Fibroblast of pulmonary artery (primary cell): Measurements from ENCODE around the gene GH2.
"Not testable (repeated sequence)": the region's sequence is repeated elsewhere in the genome, so short reads cannot be mapped to it uniquely, and the experiment has no call there.

Experiments used
- DNase-seq: peaks from one replicate; pipeline ENCODE4 v3.0.0-alpha.2; 2010; ENCODE audit warnings: low read depth
- H3K4me3 ChIP-seq: replicated peaks from 2 replicates; pipeline ENCODE4 v1.5.1; 2011; ENCODE audit warnings: low read depth, mild to moderate bottlenecking, control low read depth, low read length, moderate library complexity
- CTCF ChIP-seq: IDR thresholded peaks from 2 replicates; pipeline ENCODE4 v1.5.1; 2011; ENCODE audit warnings: mild to moderate bottlenecking, control low read depth, low read length, inconsistent platforms; ENCODE audit errors: missing control alignments

The GH2 gene

GRCh38 chr17:63881337-63881736, 407 bp downstream of the GH2 start:
- not testable (repeated sequence) for DNase-seq, H3K4me3 ChIP-seq
- TF ChIP-seq CTCF, result peak; percentile 0

- DNase-seq, result no peak
- no peak overlapping the region for H3K4me3 ChIP-seq
- no peak for TF ChIP-seq CTCF
These were observed 1.0 kb downstream of the GH2 start for GRCh38 chr17:63880706-63881105.

GRCh38 chr17:63878413-63878812, 3.3 kb downstream of the GH2 start:
- DNase-seq, H3K4me3 ChIP-seq: not testable (repeated sequence)

GRCh38 chr17:63874693-63875092, 7.1 kb downstream of the GH2 start:
- H3K4me3 ChIP-seq, result not testable (repeated sequence)

GRCh38 chr17:63874061-63874626, 7.6 kb downstream of the GH2 start:
- not testable (repeated sequence) for DNase-seq, H3K4me3 ChIP-seq

More at GRCh38 chr17:63874693-63875092, 7.1 kb downstream of the GH2 start:
- DNase-seq, result not testable (repeated sequence)

- not testable (repeated sequence) for H3K4me3 ChIP-seq, DNase-seq
These were observed 8.2 kb downstream of the GH2 start, which contains the start of gene CSH2 for GRCh38 chr17:63873577-63873976. CSH2 (minus strand) TSS chr17:63873677; CDS start chr17:63873614, 63 bp downstream.

GRCh38 chr17:63871646-63872365, 9.9 kb downstream of the GH2 start:
- H3K4me3 ChIP-seq, DNase-seq: not testable (repeated sequence)

GRCh38 chr17:63870292-63870665, 11.5 kb downstream of the GH2 start:
- H3K4me3 ChIP-seq, DNase-seq: not testable (repeated sequence)

GRCh38 chr17:63869491-63870291, 12.1 kb downstream of the GH2 start:
- peak; percentile 25 for TF ChIP-seq CTCF
- H3K4me3 ChIP-seq, DNase-seq: not testable (repeated sequence)

- not testable (repeated sequence) for H3K4me3 ChIP-seq, DNase-seq
- peak; percentile 32 for TF ChIP-seq CTCF
These were observed 15.1 kb downstream of the GH2 start for GRCh38 chr17:63866625-63867024.
